ENCODE measurements around the gene KCNC3.

GRCh38 chr19:50361290-50362029, 32.3 kb upstream of the KCNC3 start:
- no peak for TF ChIP-seq CTCF (CRISPR knock-in tag; IDR thresholded peaks at IDR 0.05)
- no peak for TF ChIP-seq REST (IDR thresholded peaks at IDR 0.05; ENCODE audit: borderline replicate concordance in 1 of 2, low read depth in 1 of 2, low read length in 2 of 2)
- no peak for TF ChIP-seq RBAK (CRISPR knock-in tag; IDR thresholded peaks at IDR 0.05)
- no peak for TF ChIP-seq RNF219 (CRISPR knock-in tag; IDR thresholded peaks at IDR 0.05)
- no peak for TF ChIP-seq EZH2 (conservative IDR thresholded peaks at IDR 0.05; ENCODE audit: low read depth, low read length)
- TF ChIP-seq NFATC3 (CRISPR knock-in tag; IDR thresholded peaks at IDR 0.05) = no peak

All from HepG2 (cell line).